CD4-positive, alpha-beta T cell (primary cell): ENCODE measurements around the gene ANKRD42. TPM values are rescaled to one million over a fixed set of nuclear protein-coding genes. Genes with fewer than 3 reads are reported as not detected.

Source experiments
- ATAC-seq: fragments of 200-7000 bp; cut with Tn5 transposase; one replicate; pipeline ENCODE4 v1.10.0; 2022; ENCODE audit warnings: mild to moderate bottlenecking; ENCODE audit not compliant: poor library complexity
- CTCF ChIA-PET: fragments of 350-600 bp; sonication (Branson Sonifier 250); formaldehyde crosslinking; loops from one replicate; lab custom pipeline; 2021; ENCODE audit warnings: antibody characterized with exemption, inconsistent platforms; lab: Charles Lee
- POLR2A ChIA-PET: fragments of 350-600 bp; sonication (Branson Sonifier 250); formaldehyde crosslinking; loops from one replicate; lab custom pipeline; 2021; ENCODE audit warnings: antibody characterized with exemption, inconsistent platforms; lab: Charles Lee
- DNase-seq, 14 experiments: peaks; one replicate each; pipeline ENCODE4 v3.0.0-alpha.2; 2013 to 2020; ENCODE audit warnings: mixed read lengths in 2 of 14
- H3K27ac ChIP-seq, 2 donors: one replicate each; pipeline versions ENCODE4 v1.5.1 to v1.7.0; 2013; ENCODE audit warnings: low read length in 2 of 2, low read depth in 1 of 2, mild to moderate bottlenecking in 1 of 2
- H3K27me3 ChIP-seq, 2 experiments: 1 replicate in 1 of 2; 2 replicates in 1 of 2; pipeline versions ENCODE4 v1.6.1 to v1.7.0; 2013; ENCODE audit warnings: low read length in 2 of 2, control low read depth in 1 of 2, mild to moderate bottlenecking in 1 of 2, moderate library complexity in 1 of 2; ENCODE audit not compliant: insufficient read depth in 2 of 2, control insufficient read depth in 1 of 2
- H3K36me3 ChIP-seq: one replicate; pipeline ENCODE4 v1.6.1; 2013; ENCODE audit warnings: low read length, control low read depth; ENCODE audit not compliant: insufficient read depth
- H3K4me1 ChIP-seq: one replicate; pipeline ENCODE4 v1.6.1; 2013; ENCODE audit warnings: low read length, control low read depth; ENCODE audit not compliant: insufficient read depth
- H3K4me3 ChIP-seq: one replicate; pipeline ENCODE4 v1.5.1; 2013; ENCODE audit warnings: mild to moderate bottlenecking, low read length, moderate library complexity
- H3K9me3 ChIP-seq, 2 experiments: 1 replicate in 1 of 2; 2 replicates in 1 of 2; pipeline versions ENCODE4 v1.6.1 to v1.7.0; 2013; ENCODE audit warnings: low read length in 2 of 2, mild to moderate bottlenecking in 2 of 2, control low read depth in 1 of 2, moderate library complexity in 1 of 2; ENCODE audit not compliant: control insufficient read depth in 1 of 2, insufficient read depth in 1 of 2
- H3K27ac Mint-ChIP-seq: one replicate; pipeline ENCODE4 v1.8.0; 2020; ENCODE audit warnings: mixed read lengths
- H3K27me3 Mint-ChIP-seq: one replicate; pipeline ENCODE4 v1.8.0; 2021; ENCODE audit warnings: mixed read lengths
- H3K36me3 Mint-ChIP-seq: one replicate; pipeline ENCODE4 v1.8.0; 2021; ENCODE audit warnings: low read depth, mixed read lengths
- H3K4me1 Mint-ChIP-seq: one replicate; pipeline ENCODE4 v1.8.0; 2021; ENCODE audit warnings: low read depth, mixed read lengths
- H3K4me3 Mint-ChIP-seq: one replicate; pipeline ENCODE4 v1.8.0; 2020; ENCODE audit warnings: mild to moderate bottlenecking, mixed read lengths
- H3K9me3 Mint-ChIP-seq: one replicate; pipeline ENCODE4 v1.8.0; 2020; ENCODE audit warnings: mixed read lengths
- CTCF ChIP-seq: fragments of 200-600 bp; IDR thresholded peaks from one replicate; pipeline ENCODE4 v1.8.0; 2022; ENCODE audit warnings: antibody characterized with exemption, mild to moderate bottlenecking
- intact Hi-C, 2 experiments: fragments of 100-400 bp; cut with DNase I in 1 of 2; cut with micrococcal nuclease in 1 of 2; formaldehyde crosslinking; loops; one replicate each; pipeline versions ENCODE4 v1.15.1 to v1.9.0; 2023 to 2025; cut with DNase I, micrococcal nuclease
- total RNA-seq, 174 experiments: library from RNA in 2 of 174; stranded (reverse) in 2 of 174; gene quantifications; one replicate each; pipeline ENCODE4 v1.2.3 and lab custom pipeline; 2021 to 2026

Gene ANKRD42
- total RNA-seq, 2 experiments from 2014 or later: 8.6 to 10.0 TPM

GRCh38 chr11:83293457-83293774, 99.9 kb downstream of the ANKRD42 start:
- Histone ChIP-seq H3K9me3 (no peaks in the 10 kb centered on the region), H3K36me3 (no peaks in the 10 kb centered on the region), H3K4me1 (no peaks in the 10 kb centered on the region), H3K27ac (no peak overlapping the region), H3K4me3 (no peak overlapping the region), H3K27me3 (no peaks in the 10 kb centered on the region)
- intact Hi-C loops: no loop called here
- no peak for TF ChIP-seq CTCF
- Mint-ChIP-seq H3K4me3 (no peak overlapping the region), H3K9me3 (no peaks in the 10 kb centered on the region), H3K36me3 (no peaks in the 10 kb centered on the region), H3K4me1 (peaks cover 4% of the 10 kb centered on the region), H3K27ac (no peak overlapping the region), H3K27me3 (peaks cover 14% of the 10 kb centered on the region)
- ATAC-seq: no peak
- POLR2A ChIA-PET: no interaction called here
- CTCF ChIA-PET: interaction anchor here (1.1 to 1.5 kb wide), 3 partner anchors 9 to 31 kb away, joined by 4 to 5 read pairs (median 4); no protein-coding TSS in a partner anchor
- no peak for DNase-seq

- Mint-ChIP-seq H3K36me3 (no peaks in the 10 kb centered on the region), H3K27ac (no peak overlapping the region), H3K27me3 (peaks cover 22% of the 10 kb centered on the region), H3K9me3 (no peaks in the 10 kb centered on the region), H3K4me3 (no peak overlapping the region), H3K4me1 (peaks cover 4% of the 10 kb centered on the region)
- no peak for ATAC-seq
- POLR2A ChIA-PET: no interaction called here
- DNase-seq: no peak
- intact Hi-C loops: no loop called here
- no peak for TF ChIP-seq CTCF
- H3K9me3 ChIP-seq: no peaks in the 10 kb centered on the region
- CTCF ChIA-PET: interaction anchor here (1.1 kb wide), 1 partner anchor 15 kb away, joined by 4 read pairs; no protein-coding TSS in a partner anchor
- H3K27me3 ChIP-seq: no peaks in the 10 kb centered on the region
- no peak overlapping the region for H3K4me3 ChIP-seq
- no peak overlapping the region for H3K27ac ChIP-seq
- H3K4me1 ChIP-seq: no peaks in the 10 kb centered on the region
- no peaks in the 10 kb centered on the region for H3K36me3 ChIP-seq
Observed at GRCh38 chr11:83294208-83294607, 100.7 kb downstream of the ANKRD42 start.

Other genes with a start within 250 kb of the ANKRD42 start
- gene RAB30, start 121.8 kb upstream of the ANKRD42 start, total RNA-seq: 10 to 100 TPM; 76.2 to 79.2 TPM
- gene PCF11, start 36.6 kb upstream of the ANKRD42 start, total RNA-seq: 100 to 1,000 TPM; 119 to 124 TPM
- gene CCDC90B, start 92.7 kb downstream of the ANKRD42 start, total RNA-seq: 10 to 100 TPM; 23.5 to 25.7 TPM